ENCODE results near the gene RGPD6.
"Not testable (repeated sequence)": the region's sequence is repeated elsewhere in the genome, so short reads cannot be mapped to it uniquely, and the experiment has no call there.

Gene RGPD6

DNA sequence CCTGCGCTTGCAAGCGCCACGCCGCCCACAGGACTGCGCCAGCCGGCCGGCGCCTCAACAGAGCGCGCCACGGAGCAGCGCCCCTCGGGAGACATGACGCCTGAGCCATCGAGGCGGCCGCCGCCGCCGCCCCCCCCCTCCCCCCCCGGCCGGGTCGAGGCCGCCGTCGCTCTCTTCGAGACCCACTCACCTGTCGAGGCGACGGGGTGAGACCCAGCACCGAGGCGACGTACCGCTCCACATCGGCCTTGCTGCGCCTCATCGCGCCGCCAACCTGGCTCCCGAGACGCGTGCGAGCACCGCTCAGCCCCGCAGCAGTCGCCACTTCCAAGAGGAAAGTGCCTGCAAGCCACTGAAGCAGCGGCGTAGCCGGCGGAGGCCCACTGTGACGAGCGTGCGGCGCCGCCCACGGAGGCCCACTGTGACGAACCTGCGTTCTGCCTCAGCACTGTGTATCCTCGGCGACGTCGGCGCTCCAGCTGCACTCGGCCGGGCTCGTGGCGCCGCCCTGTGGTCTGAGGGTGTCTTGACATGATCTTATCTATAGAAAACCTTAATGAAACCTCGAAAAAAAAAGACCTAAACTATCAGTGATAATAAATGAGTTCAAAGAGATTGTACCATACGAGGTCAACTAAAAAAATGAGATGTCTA lies at the start of gene RGPD6:
TSS of gene RGPD6 (minus strand) at position 460 of the 654 bp plus-strand sequence. CDS start at position 262, 198 bp downstream.
- not testable (repeated sequence) for DNase-seq

DNA sequence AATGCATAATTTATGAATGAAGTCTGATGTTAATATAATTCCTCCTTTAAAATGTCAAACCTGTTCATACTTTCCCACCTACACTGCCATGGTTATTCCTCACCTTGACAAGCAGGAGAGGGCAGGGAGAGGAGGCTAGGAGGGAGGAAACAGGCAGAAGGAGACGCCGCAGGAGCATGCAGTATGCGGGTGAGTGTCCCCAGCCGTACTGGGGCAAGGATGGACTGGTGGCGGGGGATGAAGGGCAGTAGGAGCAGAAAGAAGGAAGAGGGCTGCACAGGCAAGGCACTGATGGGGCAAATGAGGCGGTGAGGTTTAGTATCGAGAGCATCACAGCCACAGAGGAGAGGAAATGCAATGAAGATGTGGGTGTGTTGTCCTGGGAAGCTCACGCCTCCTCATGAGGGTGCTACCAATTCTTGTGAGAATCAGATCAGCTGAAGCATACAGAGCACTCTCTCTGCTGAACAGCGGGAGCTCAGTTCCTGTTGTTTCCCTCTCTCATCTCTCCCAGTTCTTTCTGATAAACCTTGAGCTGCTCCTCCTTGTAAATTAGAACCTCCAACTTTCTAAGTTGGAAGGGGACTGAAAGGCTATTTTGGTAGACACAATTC lies 42.4 kb upstream of the RGPD6 start:
- not testable (repeated sequence) for DNase-seq

DNA sequence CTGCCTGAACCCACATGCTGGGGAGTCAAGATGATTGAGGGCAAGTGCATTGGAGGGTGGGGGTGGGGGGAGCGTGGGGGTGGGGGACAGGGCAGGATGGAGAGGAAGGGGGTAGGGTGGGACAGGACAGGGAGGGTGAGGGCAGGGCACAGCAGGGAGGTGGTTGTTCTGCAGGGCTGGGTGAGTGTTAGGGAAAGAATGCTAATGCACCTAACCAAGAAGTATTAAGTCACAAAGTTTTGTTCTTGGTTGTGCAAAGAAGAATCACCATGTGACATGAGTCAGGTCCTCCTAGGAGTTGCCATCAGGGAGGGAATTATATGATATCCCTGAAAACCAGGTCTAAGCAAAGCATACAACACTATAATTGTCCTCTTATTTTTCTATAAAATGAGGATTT lies 36.9 kb upstream of the RGPD6 start:
- not testable (repeated sequence) for DNase-seq

DNA sequence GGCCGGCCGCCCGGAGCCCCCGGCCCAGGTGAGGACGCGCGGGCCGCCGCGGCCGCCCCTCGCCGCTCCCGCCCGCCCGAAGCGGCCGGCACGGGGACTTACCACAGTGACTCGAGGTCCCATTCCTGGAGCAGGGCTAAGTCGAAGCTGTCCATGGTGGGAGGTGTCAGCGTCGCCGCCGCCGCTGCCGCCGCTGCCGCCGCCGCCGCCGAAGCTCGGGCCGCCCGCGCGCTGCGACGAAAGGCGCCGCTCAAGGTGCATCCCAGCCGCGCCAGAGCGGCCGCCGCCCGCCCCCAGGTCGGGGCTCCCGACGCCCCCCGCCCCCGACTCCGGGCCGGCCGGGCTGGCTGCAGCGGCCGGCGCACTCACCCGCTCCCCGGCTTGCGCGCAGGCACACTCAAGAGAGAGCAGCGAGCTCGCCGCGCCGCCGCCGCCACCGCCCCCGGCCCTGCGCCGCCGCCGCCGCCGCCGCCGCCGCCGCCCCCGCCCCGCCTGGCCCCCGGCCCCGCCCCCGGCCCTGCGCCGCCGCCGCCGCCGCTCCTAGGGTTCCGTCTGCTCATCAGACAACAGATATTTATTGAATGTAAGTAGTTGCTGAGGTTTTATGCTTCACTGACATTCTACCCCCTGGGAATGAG lies 33.7 kb upstream of the RGPD6 start:
- not testable (repeated sequence) for DNase-seq

DNA sequence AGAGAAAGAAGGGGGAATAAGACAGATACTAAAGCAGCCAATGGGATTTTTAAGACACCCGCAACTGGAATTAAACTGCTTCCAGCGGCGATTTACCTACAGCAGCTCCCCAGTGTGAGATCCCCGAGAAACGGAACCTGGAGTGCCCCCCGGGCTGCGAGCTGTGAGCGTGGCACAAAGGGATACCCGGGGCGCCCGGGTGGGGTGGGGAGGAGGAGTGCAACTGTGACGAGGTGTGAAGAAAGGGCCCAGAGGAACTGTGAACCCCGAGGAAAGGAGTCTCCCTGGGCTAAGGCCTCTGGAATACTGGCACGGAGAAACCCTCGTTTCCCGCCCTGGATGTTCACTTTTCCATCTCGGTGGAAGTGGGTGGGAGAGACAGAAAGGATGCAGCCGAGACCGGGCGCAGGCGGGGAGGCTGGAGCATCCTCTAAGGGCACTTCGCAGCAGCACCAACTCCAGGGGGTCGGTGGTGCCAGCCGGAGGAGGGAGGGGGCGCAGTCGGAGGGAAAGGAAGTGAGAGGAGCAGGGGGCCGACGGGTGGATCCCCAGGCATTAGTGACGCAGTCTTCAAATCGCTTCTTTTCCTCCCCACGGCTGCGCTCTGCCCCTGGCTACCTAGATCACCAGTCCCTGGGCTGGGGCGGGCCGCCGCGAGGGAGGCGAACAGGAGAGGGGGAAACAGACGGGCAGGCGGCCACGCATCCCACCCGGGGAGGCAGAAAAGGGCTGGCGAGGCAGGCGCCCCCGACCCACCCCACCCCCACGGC lies 33.0 kb upstream of the RGPD6 start:
- DNase-seq = not testable (repeated sequence)

DNA sequence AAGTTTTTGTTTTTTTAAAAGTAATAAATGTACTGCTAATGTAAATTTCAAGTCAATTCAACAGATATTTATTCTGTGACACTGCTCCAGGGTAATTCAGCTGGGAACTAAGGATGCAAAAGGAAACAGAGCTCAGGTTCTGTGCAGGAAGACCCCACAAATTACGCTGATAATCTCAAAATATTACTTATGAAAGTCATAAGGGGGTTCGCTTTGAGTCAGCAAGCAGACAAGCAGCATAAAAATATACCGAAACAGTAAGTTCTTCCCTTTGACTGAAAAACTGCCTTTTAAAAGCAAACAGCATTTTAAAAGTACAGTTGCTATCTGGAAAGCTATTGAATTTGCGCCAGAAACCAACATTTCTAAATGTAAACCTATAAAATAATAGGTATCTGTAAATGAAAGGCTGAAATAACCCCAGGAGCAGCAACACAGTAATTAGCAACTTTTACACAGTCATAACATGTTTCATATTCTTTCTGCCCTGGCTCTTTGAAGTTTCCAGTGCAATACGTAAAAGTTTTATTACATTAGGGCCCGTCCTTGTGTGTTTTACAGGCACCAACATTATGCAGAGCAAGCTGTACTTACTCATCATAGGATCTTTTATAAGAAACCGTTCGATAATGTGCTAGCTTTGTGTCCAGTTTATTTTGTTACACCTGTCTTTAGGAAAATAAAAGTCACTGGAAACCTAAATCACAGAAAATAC lies 31.9 kb upstream of the RGPD6 start:
- not testable (repeated sequence) for DNase-seq

DNA sequence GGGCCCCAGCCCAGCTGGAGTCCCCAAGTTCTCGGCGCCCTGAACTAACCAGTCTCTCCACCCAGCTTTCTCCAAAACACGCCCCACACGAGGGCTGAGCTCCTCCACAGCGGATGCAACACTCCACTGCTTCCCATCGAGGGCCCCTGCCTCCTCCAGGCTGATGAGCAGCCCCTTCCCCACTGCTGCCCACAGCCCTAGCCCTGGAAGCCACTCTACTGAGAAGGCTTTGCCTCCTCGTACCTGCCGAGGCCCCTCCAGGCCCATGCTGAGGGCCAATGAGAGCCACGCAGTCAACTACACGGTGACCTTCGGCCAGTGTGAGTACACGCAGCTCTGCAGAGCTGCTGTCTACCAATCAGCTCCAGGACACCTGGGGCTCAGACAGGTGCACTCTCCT lies 28.0 kb upstream of the RGPD6 start:
- not testable (repeated sequence) for DNase-seq

DNA sequence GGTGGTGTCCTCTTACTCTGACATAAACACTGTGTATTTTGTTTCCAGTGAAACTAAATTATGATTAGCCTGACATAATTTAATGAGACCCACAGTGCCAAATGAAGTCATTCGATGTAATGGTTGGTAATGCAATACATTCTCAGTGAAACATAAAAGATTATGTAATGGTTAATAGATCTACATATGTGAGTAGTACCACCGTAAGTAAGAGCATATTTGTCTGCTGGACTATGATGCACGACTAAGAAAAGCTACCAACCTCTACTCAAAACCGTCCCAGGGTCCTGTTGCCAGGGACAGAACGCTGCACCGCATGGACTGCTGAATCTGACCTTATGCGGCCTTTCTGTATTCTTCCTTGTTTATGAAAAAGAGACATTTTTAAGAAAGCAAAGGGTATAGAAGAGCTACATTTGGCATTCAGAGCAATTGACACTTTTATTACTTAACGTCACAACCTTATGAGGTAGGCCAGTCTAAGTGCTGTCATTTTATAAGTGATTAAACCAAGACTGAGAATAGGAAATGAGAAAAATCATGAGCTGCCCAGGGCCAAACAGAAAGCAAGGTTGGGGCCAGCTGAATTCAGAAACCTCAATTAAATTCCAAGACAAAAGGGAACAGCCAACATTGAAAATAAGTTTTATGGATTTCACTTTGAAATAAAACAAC lies 27.0 kb upstream of the RGPD6 start:
- not testable (repeated sequence) for DNase-seq

DNA sequence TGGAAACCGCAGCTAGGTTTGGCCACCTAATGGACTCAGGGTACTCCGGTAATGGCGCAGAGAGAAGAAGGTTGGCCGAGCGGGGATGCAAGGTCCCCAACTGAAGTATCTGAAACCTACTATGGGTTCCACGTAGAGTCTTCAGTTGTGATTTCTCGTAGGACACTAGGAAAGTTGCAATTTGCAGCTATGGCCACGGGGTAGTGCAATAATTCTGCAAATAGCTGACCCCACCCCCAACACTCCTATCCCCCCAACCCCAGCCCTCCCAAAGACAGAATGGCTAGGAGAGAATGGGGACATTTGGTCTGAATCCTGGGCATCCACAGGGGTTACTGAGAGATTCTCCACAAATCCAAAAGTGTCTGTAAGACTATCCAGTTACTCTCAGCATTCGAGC lies 25.1 kb upstream of the RGPD6 start:
- DNase-seq = not testable (repeated sequence)

DNA sequence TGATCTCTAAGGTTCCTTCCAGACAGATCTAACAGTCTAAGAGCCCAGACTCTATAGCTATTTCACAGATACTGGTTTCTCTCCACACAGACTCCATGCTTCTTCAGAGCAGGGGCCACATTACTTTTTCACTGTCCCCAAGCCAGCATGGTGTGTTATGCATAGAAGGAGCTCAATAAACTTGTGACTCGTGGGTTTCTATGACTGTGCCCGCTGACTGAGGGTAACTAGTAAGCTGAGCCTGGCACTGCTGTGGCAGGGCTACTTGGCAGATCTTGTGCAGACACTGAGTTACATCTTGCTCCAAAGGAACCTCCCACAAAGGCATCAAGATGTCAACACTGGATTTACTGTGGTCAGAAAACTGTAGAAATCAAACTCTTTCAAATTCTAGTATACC lies 15.0 kb upstream of the RGPD6 start:
- DNase-seq = not testable (repeated sequence)

DNA sequence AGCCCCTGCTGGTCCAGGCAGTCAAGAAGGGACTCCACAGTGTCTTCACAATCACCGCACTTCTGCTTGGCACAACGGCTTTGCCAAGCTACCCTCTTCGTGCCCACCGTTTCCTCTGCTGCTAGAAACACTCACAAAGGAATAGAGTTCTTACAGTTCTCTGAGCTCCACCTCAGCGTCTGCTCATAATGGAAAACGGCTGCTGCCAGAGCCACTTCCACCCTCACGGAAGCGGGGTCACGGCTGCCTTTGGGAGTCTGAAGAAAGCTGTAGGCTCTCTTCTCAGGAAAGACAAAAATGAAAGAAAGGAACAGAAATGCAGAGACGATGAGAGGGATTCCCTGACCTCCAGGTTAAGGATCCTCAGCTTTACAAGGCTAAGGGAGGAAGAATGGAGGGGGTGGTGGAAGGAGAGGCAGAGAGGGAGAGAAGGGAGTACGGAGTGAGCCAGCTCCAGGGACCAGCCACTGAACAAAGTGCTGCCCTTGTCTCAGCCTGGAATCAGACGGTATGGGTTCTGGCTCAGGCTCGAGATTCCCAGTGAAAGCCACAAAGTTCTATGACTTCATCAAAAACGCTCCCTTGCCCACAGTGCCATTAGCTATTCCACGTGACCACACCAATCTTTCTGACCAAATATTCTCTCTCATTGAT lies 12.8 kb upstream of the RGPD6 start:
- DNase-seq = not testable (repeated sequence)

DNA sequence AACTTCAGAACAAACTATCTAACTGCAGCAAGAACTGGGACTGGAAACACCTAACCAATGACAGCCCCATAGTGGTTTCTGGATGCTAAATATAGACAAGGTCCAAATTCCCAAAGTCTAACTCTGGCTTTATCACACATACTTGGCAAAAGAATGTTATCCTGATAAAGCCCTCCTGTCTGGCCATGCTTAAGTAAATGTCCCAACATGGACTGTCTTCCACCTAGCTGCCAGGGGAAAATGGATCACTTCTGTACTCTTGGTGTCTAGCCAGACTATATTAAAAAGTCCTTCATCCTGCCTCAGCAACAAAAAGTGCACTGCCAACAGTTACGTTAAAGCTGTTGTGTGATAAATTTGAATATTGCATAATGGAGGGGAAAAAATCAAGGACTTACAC lies 11.5 kb upstream of the RGPD6 start:
- not testable (repeated sequence) for DNase-seq

DNA sequence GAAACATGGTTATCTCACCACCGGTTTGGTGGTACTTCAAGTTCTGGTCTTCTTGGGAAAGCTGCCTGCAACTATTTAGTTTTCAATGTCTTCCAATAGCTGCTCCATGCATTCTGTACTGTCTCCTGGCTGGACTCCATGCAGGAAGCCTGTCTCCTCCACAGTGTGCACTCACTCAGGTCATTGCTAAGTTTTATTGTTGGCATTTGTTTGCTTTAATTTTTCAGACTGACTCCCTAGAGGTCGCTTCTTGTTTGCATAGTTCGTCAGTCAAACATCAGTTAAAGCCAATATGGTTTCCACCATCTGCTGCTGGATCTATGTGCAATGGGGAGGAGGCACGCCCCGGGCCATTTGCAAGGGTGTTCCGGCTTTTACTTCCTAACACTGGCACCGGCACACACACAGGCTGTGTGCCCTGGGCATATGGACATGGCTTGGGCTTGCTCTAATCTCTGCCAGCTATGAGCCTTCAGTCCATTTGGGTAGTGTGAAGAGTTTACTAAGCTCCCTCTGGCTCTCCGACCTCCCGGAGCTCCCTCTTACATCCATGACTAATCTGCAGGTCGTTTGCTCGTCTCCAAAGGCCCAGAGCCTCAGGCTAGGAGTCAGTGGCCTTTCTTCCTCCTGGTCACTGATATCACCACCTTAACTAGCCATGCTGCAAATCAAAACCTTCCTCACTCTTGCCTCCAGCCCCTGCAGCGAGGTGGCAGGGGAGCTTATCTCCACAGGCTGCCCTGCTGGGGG lies 2.4 kb upstream of the RGPD6 start:
- DNase-seq = not testable (repeated sequence)

DNA sequence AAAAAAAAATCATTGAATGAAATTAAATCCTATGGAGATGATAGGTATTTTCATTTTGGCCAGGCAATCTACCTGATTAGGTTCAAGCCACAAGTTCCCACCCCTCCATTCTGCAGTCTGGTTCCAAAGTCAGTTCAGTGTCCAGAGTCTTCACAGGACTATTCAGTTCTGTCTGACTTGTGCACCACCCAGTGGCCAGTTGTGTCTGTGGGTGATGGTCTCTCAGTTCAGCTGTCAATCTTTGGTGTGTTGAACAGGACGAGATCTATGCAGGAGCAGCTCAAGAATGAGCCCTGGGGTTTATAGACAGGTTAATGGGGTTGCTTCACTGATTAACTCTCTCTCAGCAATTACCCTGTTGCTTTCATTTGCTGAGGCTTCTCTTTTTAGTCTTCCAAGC lies 1.4 kb upstream of the RGPD6 start:
- DNase-seq = not testable (repeated sequence)

DNA sequence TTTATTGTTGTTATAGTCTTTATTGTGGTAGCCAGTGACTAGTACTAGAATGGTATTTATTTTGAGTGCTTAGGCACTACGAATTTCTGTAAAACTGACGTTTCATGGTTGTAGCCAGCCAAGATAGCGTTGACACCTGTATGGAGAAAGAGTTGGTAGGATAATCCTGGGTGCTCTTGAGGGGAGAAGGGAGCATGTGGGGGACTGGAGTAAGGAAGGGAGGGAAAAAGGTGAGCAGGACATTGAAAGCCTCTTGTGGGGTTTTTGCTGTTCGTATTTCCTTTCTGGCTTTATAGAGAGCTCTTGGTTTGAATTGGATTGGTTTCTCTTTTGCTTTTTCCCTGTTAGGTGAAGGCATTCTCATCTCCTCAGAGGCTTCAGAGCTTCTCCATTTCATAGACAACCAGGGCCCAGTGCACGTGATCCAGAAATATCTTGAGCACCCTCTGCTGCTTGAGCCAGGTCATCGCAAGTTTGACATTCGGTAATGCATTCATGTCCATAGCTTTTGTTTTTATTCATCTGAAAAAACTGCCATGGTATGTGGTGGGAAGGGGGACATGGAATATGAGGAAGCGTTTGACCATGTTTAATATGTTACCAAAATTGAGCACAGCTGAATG lies 77.2 kb downstream of the RGPD6 start:
- DNase-seq = not testable (repeated sequence)

DNA sequence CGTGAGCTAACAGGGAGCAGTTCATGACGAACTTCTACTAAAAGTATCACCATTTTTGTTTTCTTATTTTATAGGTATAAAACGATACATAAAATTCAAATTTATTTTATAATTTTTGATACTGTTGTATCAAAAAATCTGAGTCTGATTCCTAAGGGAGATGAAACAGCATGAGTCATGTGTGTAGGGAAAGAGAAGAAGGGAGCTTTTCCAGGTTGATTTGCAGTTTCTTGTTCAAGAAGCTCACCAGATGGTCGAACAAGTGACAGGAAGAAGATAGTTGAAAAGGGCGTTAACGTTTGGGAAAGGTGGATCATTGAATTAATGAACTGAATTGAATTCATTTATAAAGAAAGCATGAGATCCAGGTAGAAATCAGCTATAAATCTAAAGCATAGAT lies 81.0 kb downstream of the RGPD6 start:
- DNase-seq = not testable (repeated sequence)

DNA sequence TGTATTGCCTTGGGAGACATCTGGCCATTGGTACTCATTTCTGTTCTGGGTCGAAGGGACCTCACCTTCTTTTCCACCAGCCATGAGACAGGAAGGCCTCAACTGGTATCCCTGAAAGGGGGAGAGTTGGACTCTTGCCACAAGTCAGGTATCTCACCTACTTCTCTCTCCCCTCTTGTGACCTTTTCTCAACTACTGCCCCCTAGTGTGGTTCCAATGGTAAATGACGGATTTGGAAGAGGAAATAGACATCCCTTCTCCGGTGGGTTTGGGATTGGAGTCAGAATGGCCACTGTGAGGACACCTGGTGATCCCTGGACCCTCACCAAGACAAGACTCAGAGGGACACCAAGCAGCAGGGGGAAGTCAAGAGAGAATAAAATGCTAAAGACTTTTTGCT lies 82.5 kb downstream of the RGPD6 start:
- not testable (repeated sequence) for DNase-seq

DNA sequence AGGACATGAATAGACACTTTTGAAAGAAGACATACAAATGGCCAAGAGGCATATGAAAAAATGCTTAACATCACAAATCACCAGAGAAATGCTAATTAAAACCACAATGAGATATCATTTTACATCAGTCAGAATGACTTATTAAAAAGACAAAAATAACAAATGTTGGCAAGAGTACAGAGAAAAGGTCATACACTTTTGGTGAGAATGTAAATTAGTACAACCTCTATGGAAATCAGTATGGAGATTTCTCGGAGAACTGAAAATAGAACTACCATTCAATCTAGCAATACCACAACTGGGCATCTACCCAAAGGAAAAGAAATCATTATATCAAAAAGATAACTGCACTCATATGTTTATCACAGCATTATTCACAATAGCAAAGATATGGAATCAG lies 88.0 kb downstream of the RGPD6 start:
- DNase-seq = not testable (repeated sequence)

DNA sequence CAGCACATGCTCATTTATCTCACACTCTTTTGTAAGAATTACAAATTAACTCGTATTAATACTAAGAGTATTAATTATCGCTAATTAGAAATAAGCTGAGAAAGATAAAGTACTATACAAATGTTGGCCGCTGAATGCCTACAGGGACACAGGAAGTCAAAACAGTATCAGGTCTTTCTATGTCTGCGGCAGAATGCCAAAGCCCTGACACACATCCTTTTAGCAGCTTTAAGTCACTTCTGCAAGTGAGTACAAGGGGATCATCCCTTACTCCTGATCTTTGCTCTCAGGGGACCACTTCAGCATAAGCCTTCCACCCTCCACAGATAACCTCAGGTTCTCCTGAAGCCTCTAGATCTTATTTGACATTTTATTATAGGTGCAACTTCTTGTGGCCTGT lies 94.3 kb downstream of the RGPD6 start:
- DNase-seq = not testable (repeated sequence)

DNA sequence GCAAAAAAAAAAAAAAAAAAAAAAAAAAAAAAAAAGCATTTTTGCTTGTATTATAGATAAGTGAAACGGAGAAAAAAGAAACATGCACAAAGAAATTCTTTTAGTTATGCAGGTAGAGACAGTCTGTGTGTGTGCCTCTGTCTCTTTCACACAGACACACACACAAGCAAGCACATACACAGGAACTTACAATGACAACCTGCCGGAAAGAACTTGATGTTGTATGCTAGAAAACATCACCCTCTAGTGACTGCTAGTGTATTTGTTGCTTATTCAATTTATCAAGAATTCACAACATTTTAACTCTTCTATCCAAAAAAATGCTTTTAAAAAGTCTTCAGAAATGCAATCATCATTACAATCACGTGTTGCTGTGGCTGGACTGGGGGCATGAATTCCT lies 95.8 kb downstream of the RGPD6 start:
- DNase-seq = not testable (repeated sequence)
